ENCODE results near the gene IGF1R. TPM values are rescaled to one million over a fixed set of nuclear protein-coding genes. Genes with fewer than 3 reads are reported as not detected.

The IGF1R gene
- total RNA-seq, 1 experiment from 2014 or later = 16.3 TPM

DNA sequence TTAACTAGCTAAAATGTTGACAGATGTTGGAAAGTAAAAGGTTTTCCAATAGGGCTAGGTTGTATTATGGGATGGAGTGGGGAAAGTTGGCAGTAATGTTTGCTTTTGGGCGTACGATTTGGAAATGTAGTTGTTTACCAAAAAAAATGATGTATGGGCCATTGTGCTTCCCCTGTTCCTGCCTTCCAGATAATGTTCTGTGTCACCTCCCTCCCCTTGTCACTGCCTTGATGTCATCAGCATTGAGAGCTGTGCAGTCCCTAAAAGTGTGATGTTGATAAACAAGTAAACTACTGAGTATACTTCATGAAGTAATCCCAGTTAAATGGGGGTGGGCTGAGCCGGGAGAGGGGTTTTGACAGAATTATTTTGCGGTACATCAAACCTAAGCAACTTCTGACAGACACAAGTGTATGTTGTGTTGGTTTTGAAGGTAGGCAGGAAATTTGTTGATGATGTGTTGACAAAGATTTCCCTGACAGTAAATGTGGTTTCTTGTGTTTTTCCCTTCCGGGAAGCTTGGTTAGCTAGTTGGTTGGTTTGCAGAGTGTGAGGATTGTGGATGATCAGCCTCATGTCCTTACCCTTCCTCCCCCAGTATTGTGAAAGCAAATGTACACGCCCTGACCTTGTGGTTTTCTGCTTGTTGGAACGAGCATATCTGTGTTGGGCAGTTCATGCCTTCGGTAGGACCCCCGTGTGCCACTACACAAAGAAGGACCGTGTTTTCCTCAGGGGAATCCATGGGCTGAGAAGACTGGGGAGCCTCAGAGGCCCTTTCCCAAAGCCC, 271.9 kb downstream of the IGF1R start:
- no TSS peak for BruUV-seq (replicated peaks)
- no peak for DNase-seq (ENCODE audit: low read depth, low spot score)

More for the DNA sequence above, 271.9 kb downstream of the IGF1R start:
- RAD21 ChIA-PET (ENCODE audit: low non-redundant PET in 1 of 2, low total read pairs in 2 of 2, uncharacterized antibody in 2 of 2, unreplicated experiment in 2 of 2) = no interaction called here
- CTCF ChIA-PET = no interaction called here
- no peak overlapping the region for H3K27ac ChIP-seq (ENCODE audit: low read depth, low read length)
- no peaks in the 10 kb centered on the region for H3K27me3 ChIP-seq (ENCODE audit: insufficient read depth, low read length)
- ATAC-seq = no peak
- no peaks in the 10 kb centered on the region for H3K9me2 ChIP-seq (ENCODE audit: insufficient read depth)
- no peak overlapping the region for H3K9ac ChIP-seq (ENCODE audit: low read length)
- H3K9me3 ChIP-seq (ENCODE audit: control insufficient read depth in 1 of 2, insufficient read depth in 1 of 2, low read depth in 1 of 2, low read length in 2 of 2) = no peaks in the 10 kb centered on the region
- intact Hi-C loops (cut with micrococcal nuclease) = no loop called here
- H2AFZ ChIP-seq (ENCODE audit: low read depth, low read length, poor library complexity, severe bottlenecking) = no peak overlapping the region
- no peaks in the 10 kb centered on the region for H3K4me1 ChIP-seq (ENCODE audit: control insufficient read depth in 1 of 2, insufficient read depth in 2 of 2, low read length in 2 of 2)
- no peak overlapping the region for H3K4me3 ChIP-seq (replicated peaks in 1 of 2; ENCODE audit: low read depth in 1 of 2, low read length in 2 of 2)
- H4K20me1 ChIP-seq (ENCODE audit: insufficient read depth) = no peaks in the 10 kb centered on the region
- no peaks in the 10 kb centered on the region; a peak in 2 of 4 replicates for H3K36me3 ChIP-seq (ENCODE audit: control insufficient read depth in 1 of 2, insufficient read depth in 2 of 2, low read length in 2 of 2)
- POLR2A ChIA-PET = no interaction called here
- H3K79me2 ChIP-seq (ENCODE audit: insufficient read depth, low read length) = no peaks in the 10 kb centered on the region
- TF ChIP-seq POLR2AphosphoS5 (IDR thresholded peaks at IDR 0.05; ENCODE audit: low read depth, low read length) (no peak), SRF (IDR thresholded peaks at IDR 0.05; ENCODE audit: low read depth) (no peak), TCF7L2 (IDR thresholded peaks at IDR 0.05; ENCODE audit: borderline replicate concordance, extremely low read depth, insufficient read depth, insufficient read length) (no peak), CEBPB (IDR thresholded peaks at IDR 0.05; ENCODE audit: low read depth) (no peak), ELF1 (IDR thresholded peaks at IDR 0.05; ENCODE audit: borderline replicate concordance, low read depth) (no peak), ZFX (IDR thresholded peaks at IDR 0.05) (no peak), RAD21 (IDR thresholded peaks at IDR 0.05; ENCODE audit: low read depth) (no peak), CBX3 (IDR thresholded peaks at IDR 0.05; ENCODE audit: low read depth) (no peak), FOSL1 (IDR thresholded peaks at IDR 0.05; ENCODE audit: low read depth) (no peak), ZNF274 (IDR thresholded peaks at IDR 0.05; ENCODE audit: low read depth, low read length) (no peak), SIN3A (IDR thresholded peaks at IDR 0.05; ENCODE audit: low read depth) (no peak), JUND (IDR thresholded peaks at IDR 0.05) (no peak), YY1 (IDR thresholded peaks at IDR 0.05; ENCODE audit: extremely low read depth, insufficient replicate concordance, low read depth, low read length) (no peak), POLR2A (IDR thresholded peaks at IDR 0.05; ENCODE audit: borderline replicate concordance, extremely low read depth, insufficient read depth, insufficient read length) (no peak)
- TF ChIP-seq, protein P1, sequence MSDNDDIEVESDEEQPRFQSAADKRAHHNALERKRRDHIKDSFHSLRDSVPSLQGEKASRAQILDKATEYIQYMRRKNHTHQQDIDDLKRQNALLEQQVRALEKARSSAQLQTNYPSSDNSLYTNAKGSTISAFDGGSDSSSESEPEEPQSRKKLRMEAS (IDR thresholded peaks at IDR 0.05) = no peak
- TF ChIP-seq, protein P2, sequence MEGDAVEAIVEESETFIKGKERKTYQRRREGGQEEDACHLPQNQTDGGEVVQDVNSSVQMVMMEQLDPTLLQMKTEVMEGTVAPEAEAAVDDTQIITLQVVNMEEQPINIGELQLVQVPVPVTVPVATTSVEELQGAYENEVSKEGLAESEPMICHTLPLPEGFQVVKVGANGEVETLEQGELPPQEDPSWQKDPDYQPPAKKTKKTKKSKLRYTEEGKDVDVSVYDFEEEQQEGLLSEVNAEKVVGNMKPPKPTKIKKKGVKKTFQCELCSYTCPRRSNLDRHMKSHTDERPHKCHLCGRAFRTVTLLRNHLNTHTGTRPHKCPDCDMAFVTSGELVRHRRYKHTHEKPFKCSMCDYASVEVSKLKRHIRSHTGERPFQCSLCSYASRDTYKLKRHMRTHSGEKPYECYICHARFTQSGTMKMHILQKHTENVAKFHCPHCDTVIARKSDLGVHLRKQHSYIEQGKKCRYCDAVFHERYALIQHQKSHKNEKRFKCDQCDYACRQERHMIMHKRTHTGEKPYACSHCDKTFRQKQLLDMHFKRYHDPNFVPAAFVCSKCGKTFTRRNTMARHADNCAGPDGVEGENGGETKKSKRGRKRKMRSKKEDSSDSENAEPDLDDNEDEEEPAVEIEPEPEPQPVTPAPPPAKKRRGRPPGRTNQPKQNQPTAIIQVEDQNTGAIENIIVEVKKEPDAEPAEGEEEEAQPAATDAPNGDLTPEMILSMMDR (IDR thresholded peaks at IDR 0.05 in 2 of 3, conservative IDR thresholded peaks at IDR 0.05 in 1 of 3; ENCODE audit: borderline replicate concordance in 1 of 3, insufficient read depth in 1 of 3, low read depth in 2 of 3, low read length in 2 of 3) = no peak
- TF ChIP-seq, protein P3, sequence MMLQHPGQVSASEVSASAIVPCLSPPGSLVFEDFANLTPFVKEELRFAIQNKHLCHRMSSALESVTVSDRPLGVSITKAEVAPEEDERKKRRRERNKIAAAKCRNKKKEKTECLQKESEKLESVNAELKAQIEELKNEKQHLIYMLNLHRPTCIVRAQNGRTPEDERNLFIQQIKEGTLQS (IDR thresholded peaks at IDR 0.05) = no peak
- TF ChIP-seq, protein P4, sequence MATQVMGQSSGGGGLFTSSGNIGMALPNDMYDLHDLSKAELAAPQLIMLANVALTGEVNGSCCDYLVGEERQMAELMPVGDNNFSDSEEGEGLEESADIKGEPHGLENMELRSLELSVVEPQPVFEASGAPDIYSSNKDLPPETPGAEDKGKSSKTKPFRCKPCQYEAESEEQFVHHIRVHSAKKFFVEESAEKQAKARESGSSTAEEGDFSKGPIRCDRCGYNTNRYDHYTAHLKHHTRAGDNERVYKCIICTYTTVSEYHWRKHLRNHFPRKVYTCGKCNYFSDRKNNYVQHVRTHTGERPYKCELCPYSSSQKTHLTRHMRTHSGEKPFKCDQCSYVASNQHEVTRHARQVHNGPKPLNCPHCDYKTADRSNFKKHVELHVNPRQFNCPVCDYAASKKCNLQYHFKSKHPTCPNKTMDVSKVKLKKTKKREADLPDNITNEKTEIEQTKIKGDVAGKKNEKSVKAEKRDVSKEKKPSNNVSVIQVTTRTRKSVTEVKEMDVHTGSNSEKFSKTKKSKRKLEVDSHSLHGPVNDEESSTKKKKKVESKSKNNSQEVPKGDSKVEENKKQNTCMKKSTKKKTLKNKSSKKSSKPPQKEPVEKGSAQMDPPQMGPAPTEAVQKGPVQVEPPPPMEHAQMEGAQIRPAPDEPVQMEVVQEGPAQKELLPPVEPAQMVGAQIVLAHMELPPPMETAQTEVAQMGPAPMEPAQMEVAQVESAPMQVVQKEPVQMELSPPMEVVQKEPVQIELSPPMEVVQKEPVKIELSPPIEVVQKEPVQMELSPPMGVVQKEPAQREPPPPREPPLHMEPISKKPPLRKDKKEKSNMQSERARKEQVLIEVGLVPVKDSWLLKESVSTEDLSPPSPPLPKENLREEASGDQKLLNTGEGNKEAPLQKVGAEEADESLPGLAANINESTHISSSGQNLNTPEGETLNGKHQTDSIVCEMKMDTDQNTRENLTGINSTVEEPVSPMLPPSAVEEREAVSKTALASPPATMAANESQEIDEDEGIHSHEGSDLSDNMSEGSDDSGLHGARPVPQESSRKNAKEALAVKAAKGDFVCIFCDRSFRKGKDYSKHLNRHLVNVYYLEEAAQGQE (IDR thresholded peaks at IDR 0.05; ENCODE audit: low read depth) = no peak
- TF ChIP-seq, protein P5, sequence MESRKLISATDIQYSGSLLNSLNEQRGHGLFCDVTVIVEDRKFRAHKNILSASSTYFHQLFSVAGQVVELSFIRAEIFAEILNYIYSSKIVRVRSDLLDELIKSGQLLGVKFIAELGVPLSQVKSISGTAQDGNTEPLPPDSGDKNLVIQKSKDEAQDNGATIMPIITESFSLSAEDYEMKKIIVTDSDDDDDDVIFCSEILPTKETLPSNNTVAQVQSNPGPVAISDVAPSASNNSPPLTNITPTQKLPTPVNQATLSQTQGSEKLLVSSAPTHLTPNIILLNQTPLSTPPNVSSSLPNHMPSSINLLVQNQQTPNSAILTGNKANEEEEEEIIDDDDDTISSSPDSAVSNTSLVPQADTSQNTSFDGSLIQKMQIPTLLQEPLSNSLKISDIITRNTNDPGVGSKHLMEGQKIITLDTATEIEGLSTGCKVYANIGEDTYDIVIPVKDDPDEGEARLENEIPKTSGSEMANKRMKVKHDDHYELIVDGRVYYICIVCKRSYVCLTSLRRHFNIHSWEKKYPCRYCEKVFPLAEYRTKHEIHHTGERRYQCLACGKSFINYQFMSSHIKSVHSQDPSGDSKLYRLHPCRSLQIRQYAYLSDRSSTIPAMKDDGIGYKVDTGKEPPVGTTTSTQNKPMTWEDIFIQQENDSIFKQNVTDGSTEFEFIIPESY (IDR thresholded peaks at IDR 0.05; ENCODE audit: extremely low read depth, insufficient replicate concordance, low read length) = no peak
- H3K4me2 ChIP-seq (ENCODE audit: low read length) = no peak overlapping the region
